Nucleus accumbens (tissue), 56 donors: ENCODE results near the gene SIAH3.

Experiments used
- DNase-seq, 56 donors: peaks; one replicate each; lab custom pipeline; 2025; lab: John Stamatoyannopoulos, UW

Gene SIAH3

GRCh38 chr13:45825387-45825650 lies 26.2 kb downstream of the SIAH3 start:
- DNase-seq, result no peak

GRCh38 chr13:45823583-45823982 lies 28.0 kb downstream of the SIAH3 start:
- DNase-seq, result no peak

- no peak for DNase-seq
Measured at GRCh38 chr13:45821811-45822210, 29.7 kb downstream of the SIAH3 start.

GRCh38 chr13:45820106-45820838 lies 31.3 kb downstream of the SIAH3 start:
- DNase-seq, result no peak

- no peak for DNase-seq
Measured at GRCh38 chr13:45817833-45818232, 33.7 kb downstream of the SIAH3 start.

- no peak for DNase-seq
Measured at GRCh38 chr13:45816427-45816826, 35.1 kb downstream of the SIAH3 start.

GRCh38 chr13:45812695-45813372 lies 38.7 kb downstream of the SIAH3 start:
- no peak for DNase-seq

GRCh38 chr13:45811891-45812694 lies 39.5 kb downstream of the SIAH3 start:
- DNase-seq, result no peak

- no peak for DNase-seq
Measured at GRCh38 chr13:45809801-45810394, 41.7 kb downstream of the SIAH3 start.

- DNase-seq, result no peak
Measured at GRCh38 chr13:45808925-45809324, 42.6 kb downstream of the SIAH3 start.

- DNase-seq, result peak in 15 of 56 donors; percentile 1 to 47 (median 18)
Measured at GRCh38 chr13:45807520-45808099, 43.9 kb downstream of the SIAH3 start.

- DNase-seq, result no peak
Measured at GRCh38 chr13:45800485-45800884, 51.1 kb downstream of the SIAH3 start.

GRCh38 chr13:45799451-45799850 lies 52.1 kb downstream of the SIAH3 start:
- no peak for DNase-seq

- DNase-seq, result no peak
Measured at GRCh38 chr13:45798851-45799250, 52.7 kb downstream of the SIAH3 start.

- no peak for DNase-seq
Measured at GRCh38 chr13:45796426-45797235, 54.9 kb downstream of the SIAH3 start.

GRCh38 chr13:45792827-45793303 lies 58.7 kb downstream of the SIAH3 start:
- no peak for DNase-seq

GRCh38 chr13:45788011-45788410 lies 63.5 kb downstream of the SIAH3 start:
- DNase-seq, result no peak

GRCh38 chr13:45787346-45787745 lies 64.2 kb downstream of the SIAH3 start:
- DNase-seq, result no peak

- DNase-seq, result no peak
Measured at GRCh38 chr13:45786293-45786920, 65.1 kb downstream of the SIAH3 start.
